Measurements from ENCODE around the gene SCNN1A.

Gene SCNN1A

DNA sequence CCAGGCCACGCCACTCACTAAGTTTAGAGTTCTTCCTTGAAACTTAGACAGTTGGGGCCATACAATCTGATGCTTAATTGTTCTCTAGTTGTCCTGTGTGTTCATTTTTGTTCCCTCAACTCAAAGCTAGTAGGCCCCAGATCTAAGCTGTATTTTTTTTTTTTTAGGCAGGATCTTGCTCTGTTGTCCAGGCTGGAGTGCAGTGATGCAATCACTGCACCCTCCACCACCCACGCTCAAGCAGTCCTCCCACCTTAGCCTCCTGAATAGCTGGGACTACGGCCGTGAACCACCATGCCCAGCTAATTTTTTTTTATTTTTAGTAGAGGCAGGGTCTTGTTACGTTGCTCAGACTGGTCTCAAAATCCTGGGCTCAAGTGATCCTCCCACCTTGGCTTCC, 41.0 kb downstream of the SCNN1A start:
- DNase-seq (ENCODE audit: low read depth), result no peak

DNA sequence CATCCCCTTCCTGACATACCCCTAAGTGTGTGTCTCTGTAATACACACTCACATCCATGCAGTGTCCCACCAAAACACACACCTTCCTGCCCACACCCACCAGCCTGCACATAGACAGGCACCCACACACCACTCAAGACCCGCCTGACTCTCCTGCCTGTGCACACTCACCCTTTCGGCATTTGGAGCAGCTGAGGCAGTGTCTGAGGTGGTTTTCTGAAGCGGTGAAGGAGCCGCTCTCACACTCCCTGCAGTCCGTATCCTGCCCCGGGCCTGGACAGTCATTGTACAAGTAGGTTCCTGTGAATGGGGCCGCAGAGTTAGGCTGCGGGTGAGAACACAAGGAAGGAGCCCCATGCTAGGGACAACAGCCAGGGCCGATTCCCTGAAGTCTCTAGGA, 41.8 kb downstream of the SCNN1A start:
- no peak for DNase-seq (ENCODE audit: low read depth)

DNA sequence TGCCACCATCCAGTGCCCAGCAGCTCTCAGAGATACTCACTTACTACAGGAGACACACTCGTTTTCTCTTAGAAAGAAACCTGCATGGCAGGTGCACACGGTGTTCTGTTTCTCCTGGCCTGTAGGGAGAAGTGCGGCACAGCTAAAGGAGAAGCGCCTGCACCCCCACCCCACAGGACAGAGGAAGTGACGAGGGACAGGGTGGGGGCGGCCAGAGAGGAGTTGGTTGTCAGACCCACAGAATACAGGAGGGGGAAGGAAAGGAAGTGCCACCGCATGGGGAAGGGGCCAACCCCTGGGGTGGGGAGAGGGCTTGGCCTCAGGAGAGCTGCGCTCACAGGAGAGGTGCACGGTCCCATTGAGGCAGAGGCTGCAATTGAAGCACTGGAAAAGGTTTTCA, 42.3 kb downstream of the SCNN1A start:
- no peak for DNase-seq (ENCODE audit: low read depth)

DNA sequence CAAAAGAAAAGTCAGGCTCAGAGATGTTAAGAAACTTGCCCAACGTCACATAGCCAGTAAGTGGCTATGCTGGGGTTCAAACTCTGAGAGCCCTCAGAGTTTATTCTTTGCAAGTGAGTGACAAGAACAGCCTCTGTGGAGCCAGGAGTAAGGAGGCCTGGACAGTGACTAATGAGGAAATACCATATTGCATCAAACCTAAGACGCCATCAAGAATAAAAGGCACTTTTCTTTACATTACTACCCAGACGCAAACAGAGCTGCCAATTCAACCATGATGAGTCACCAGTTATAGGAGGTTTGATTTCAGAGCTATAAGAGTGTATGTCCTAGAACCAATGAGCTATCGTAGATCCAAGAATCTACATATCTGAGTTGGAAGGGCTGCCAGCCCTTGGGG, 42.9 kb downstream of the SCNN1A start:
- peak; percentile 75 for DNase-seq (ENCODE audit: low read depth)

DNA sequence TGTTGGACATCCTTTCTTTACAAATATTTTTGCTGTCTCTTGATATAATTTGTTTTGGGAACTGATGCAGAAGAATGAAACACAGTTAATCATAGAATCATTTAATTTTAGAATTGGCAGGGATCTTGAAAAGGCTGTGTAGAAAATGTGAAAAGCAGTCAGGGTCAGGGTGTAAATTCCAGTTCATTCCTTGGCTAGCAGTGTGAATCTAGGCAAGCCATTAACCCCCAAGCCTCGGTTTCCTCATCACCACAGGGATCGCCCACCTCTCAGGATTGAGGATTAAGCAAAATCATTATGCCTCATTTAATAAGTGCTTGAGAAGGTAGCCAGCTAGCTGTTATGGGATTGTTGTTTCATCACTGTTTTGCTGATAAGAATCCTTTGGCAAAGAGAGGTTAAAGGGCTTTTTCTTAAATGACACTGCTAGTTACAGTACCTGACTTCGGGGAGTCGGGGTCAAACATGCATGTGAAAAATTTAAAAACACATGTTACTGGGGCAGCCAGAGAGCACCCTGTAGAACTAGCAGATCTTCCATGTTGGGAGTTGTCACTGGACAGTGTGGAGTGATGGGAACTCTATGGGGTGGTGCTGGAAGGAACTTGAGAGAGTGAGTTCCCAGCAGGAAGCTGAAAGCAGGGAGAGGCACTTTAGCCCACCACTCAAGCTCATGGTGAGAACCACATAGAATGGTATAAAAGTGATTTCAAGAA, 44.2 kb downstream of the SCNN1A start:
- DNase-seq (ENCODE audit: low read depth), result no peak

DNA sequence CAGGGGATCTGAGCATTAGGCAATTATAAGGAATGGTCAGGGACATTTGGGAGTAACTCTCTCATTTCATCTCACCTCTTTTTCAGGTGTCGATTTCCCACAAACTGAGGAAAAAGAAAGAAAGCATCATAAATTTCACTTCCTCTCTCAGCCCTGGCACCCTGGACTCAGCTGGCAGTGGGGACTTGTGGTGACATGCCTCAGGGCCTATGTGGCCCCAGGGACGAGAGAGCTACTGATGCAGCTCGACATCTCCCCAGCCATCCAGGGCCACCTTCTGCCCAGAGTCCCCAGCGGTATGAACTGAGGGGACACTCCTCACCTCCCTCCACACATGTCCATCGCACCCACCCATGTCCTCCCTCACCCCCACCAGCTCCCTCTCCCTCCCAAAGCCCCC, 45.2 kb downstream of the SCNN1A start:
- no peak for DNase-seq (ENCODE audit: low read depth)

DNA sequence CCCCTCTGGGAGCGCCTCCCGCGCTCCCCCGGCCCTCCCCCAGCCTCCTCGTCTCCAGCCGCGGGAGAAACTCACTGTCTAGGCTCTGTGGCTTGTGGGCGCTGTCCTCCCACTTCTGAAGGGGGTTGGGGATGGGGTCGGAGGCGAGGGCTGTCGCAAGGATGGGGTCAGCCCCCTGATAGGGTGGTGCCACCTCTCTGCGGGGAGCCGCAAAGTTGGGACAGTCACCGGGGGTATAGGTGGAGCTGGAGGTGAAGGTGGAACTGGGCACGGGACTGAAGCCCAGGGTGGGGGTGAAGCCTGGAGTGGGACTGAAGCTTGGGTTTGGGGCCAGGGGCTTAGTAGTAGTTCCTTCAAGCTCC, 45.7 kb downstream of the SCNN1A start:
- no peak for DNase-seq (ENCODE audit: low read depth)

- no peak for DNase-seq (ENCODE audit: low read depth)
These were observed 46.2 kb downstream of the SCNN1A start for GRCh38 chr12:6328945-6329702.

DNA sequence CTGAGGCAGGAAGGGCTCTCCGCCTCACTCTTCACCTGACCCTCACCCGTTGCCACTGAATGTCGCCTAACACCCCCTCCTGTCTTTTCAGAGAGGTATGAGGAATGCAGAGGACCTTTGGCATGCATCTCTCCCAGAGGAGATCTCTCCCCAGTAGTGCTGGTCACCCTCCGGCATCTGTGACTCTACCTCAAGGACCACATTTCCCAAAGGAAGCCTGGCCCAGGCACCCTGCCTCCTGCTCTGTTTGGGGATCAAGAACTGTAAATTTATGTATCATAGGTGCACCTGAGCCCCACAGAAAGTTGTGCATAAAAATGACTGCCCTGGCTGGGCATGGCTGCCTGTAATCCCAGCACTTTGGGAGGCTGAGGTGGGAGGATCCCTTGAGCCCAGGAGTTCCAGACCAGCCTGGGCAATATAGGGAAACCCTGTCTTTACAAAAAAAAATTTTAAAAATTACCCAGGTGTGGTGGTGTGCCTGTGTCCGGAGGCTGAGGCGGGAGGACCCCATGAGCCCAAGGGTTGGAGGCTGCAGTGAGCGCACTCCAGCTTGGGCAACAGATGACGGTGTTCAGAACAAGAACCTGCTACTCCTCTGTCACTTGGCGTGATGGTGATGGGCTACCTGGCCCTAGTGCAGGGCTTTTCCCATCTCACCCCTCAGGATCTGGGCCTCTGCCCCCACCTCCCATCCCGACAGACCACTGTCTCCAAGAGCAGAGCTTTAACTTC, 47.2 kb downstream of the SCNN1A start:
- DNase-seq (ENCODE audit: low read depth), result no peak

- no peak for DNase-seq (ENCODE audit: low read depth)
These were observed 47.9 kb downstream of the SCNN1A start for GRCh38 chr12:6327229-6328041.

GRCh38 chr12:6326316-6327228, 48.8 kb downstream of the SCNN1A start:
- peak; percentile 73 for DNase-seq (ENCODE audit: low read depth)

DNA sequence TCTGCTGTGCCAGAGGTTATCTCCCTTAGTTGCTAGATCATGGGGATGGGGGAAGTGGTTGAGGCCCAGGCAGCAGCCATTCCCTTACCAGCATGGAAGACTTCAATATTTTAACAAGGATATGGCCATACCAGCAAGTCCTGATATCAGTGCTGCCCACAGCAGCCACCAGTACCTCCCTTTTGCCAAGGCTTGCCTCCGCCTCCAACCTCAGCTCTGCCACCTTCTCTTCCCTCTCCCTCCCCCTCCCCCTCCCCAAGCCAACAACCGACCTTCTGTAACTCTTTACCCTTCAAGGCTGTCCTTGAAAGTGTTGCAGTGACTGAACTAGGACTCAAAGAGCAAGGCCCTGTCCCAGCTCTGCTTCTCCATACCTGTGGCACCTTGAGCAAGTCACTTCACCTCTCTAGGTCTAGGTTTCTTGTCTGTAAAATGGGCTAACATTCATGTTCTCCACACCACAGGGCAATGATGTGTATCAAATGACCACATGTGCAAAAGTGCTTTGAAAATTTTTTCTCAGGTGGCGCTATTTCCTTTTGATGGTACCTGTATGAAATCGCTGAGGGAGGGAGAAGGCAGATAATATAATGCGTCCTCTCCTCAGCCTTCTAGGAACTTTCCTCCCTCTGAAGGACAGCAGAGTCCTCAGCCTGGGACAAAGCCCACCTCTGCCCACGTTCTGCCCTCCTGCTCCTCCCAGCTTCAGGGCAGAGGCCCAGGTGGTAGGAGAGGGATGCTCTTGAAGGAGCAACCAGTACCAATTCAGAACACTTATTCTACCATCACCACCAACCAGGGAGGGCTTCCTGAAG, 50.2 kb downstream of the SCNN1A start:
- no peak for DNase-seq (ENCODE audit: low read depth)

- no peak for DNase-seq (ENCODE audit: low read depth)
These were observed 51.2 kb downstream of the SCNN1A start for GRCh38 chr12:6323995-6324711.

- DNase-seq (ENCODE audit: low read depth), result peak; percentile 95
These were observed 51.9 kb downstream of the SCNN1A start for GRCh38 chr12:6323340-6323994.

DNA sequence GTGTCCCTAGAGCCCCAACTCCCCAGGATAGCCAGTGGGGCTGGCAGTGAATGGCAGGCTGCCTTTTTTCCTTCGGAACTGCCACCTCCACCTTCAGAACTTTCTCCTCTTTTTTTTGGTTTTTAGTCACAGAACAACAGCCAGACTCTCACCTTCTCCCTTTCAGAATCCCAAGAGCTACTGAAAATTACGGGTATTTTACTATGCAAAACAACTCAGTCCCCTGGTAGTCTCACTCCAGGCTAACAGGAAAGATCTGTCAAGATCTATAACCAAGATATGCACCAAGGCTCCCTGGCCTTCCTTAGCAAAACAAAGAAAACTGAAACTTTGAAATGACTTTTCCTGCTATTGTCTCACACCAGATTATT, 52.4 kb downstream of the SCNN1A start:
- DNase-seq (ENCODE audit: low read depth), result no peak

- DNase-seq (ENCODE audit: low read depth), result no peak
These were observed 53.0 kb downstream of the SCNN1A start for GRCh38 chr12:6322352-6322751.

DNA sequence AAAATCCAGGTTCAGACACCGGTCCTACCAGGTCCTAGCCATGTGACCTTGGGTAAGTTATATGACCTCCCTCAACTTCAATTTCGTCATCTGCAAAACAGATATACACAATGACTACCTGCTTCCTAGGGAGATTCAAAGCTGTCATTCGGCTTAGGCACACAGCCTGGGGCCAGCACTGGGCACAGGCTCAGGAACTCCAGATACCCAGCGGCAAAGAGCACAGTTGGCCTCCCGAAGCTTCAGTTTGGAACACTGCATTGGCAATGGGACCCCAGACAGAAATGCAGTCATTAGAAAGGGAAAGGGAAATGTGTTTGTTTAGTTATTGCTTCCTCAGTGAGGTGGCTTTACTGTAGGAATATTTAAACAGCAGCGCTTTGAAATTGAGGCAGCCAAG, 53.5 kb downstream of the SCNN1A start:
- no peak for DNase-seq (ENCODE audit: low read depth)

- DNase-seq (ENCODE audit: low read depth), result no peak
These were observed 55.9 kb downstream of the SCNN1A start for GRCh38 chr12:6319446-6319845.

DNA sequence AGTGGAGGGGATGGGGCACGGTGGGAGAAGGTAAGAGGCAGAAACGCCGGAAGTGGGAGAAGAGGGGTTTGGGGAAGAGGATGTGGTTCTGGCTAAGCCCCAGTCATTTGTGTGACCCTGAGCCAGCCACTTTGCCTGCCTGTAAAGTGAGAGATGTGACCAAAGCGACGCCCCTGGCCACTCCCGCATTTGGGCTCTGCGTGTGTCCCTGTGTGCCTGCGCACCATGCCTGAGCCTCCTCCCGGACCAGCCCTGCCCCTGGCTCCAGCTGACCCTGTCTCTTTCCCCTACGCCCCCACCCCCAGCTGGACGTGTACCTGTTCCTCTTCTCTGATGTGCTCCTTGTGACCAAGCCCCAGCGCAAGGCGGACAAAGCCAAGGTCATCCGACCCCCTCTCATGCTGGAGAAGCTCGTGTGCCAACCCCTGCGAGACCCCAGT, 56.9 kb downstream of the SCNN1A start:
- no peak for DNase-seq (ENCODE audit: low read depth)
